K562 (cell line): ENCODE results near the gene ATAD3C. TPM values are rescaled to one million over a fixed set of nuclear protein-coding genes. Genes with fewer than 3 reads are reported as not detected.
A peak's percentile ranks its signal among the peaks of the same experiment; 100 is the strongest.

ENCODE experiments used
- ELF4 ChIP-seq: fragments of 450-650 bp; formaldehyde crosslinking; IDR thresholded peaks from 2 replicates; pipeline ENCODE4 v1.4.0; 2022; ENCODE audit warnings: missing genetic modification characterization
- TEAD1 ChIP-seq, 2 experiments: fragments of 450-650 bp in 1 of 2; sonication (generic) in 1 of 2; formaldehyde crosslinking; IDR thresholded peaks; 2 replicates each; pipeline versions ENCODE4 v1.4.0 to v1.8.0; 2020 to 2022; ENCODE audit warnings: mild to moderate bottlenecking in 2 of 2, missing genetic modification reagents in 1 of 2
- ZFX ChIP-seq: sonication (generic); formaldehyde crosslinking; IDR thresholded peaks from 2 replicates; pipeline ENCODE4 v1.8.0; 2022; ENCODE audit warnings: mild to moderate bottlenecking, missing genetic modification reagents, moderate library complexity
- ZNF586 ChIP-seq: fragments of 450-650 bp; formaldehyde crosslinking; conservative IDR thresholded peaks from 2 replicates; pipeline ENCODE4 v1.4.0; 2020; ENCODE audit warnings: mild to moderate bottlenecking, moderate library complexity
- polyA plus RNA-seq, 8 experiments: library from polyadenylated mRNA; depleted of rRNA in 4 of 8; stranded (reverse) in 5 of 8; unstranded in 3 of 8; fragments of >200 nt; fragmentation: Nextera tagmentation in 2 of 8; fragmentation: Illumina TruSeq in 1 of 8; extraction: Ambion mirVana in 2 of 8; extraction: Trizol in 1 of 8; gene quantifications; 2 replicates each; pipeline versions ENCODE4 v1.2.1 to v1.2.3, GENCODE V29; 2011 to 2014; ENCODE audit warnings: inconsistent platforms in 1 of 8, missing spikeins in 1 of 8
- total RNA-seq, 7 experiments: library from RNA; depleted of rRNA in 6 of 7; stranded (reverse); fragments of >200 nt in 6 of 7; fragmentation: Illumina TruSeq in 2 of 7; extraction: Trizol in 2 of 7; gene quantifications; 2 replicates each; pipeline versions ENCODE4 v1.2.1 to v1.2.3, GENCODE V29; 2011 to 2021; ENCODE audit warnings: low replicate concordance in 1 of 7
- TF ChIP-seq, protein P1 (sequence below): fragments of 250-450 bp; sonication (Bioruptor Pico); IDR thresholded peaks from 2 replicates; pipeline ENCODE4 v1.4.0; 2020

The ATAD3C gene
- total and polyA plus RNA-seq, 9 of the 15 experiments (the other 6 are each of a cell fraction or from before 2014, with no cell fraction given): 0.03 to 0.18 TPM; not detected in 7

DNA sequence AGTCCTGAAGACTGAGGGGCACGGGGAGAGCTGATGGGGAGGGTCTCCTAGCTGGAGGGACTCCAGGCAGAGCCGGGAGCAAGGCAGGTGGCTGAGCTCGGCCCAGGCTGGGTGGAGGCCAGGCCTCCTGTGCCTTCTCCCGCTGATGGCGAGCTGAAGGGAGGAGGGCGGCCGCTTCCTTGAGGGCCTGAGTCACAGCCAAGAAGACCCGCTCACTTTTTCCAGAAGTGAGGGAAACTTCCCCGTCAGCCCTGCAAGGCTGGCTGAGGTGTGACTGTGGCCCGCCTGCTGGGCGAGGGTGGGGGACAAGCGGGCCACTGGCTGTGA, 15.7 kb upstream of the ATAD3C start (continued):
- TF ChIP-seq, protein P1, sequence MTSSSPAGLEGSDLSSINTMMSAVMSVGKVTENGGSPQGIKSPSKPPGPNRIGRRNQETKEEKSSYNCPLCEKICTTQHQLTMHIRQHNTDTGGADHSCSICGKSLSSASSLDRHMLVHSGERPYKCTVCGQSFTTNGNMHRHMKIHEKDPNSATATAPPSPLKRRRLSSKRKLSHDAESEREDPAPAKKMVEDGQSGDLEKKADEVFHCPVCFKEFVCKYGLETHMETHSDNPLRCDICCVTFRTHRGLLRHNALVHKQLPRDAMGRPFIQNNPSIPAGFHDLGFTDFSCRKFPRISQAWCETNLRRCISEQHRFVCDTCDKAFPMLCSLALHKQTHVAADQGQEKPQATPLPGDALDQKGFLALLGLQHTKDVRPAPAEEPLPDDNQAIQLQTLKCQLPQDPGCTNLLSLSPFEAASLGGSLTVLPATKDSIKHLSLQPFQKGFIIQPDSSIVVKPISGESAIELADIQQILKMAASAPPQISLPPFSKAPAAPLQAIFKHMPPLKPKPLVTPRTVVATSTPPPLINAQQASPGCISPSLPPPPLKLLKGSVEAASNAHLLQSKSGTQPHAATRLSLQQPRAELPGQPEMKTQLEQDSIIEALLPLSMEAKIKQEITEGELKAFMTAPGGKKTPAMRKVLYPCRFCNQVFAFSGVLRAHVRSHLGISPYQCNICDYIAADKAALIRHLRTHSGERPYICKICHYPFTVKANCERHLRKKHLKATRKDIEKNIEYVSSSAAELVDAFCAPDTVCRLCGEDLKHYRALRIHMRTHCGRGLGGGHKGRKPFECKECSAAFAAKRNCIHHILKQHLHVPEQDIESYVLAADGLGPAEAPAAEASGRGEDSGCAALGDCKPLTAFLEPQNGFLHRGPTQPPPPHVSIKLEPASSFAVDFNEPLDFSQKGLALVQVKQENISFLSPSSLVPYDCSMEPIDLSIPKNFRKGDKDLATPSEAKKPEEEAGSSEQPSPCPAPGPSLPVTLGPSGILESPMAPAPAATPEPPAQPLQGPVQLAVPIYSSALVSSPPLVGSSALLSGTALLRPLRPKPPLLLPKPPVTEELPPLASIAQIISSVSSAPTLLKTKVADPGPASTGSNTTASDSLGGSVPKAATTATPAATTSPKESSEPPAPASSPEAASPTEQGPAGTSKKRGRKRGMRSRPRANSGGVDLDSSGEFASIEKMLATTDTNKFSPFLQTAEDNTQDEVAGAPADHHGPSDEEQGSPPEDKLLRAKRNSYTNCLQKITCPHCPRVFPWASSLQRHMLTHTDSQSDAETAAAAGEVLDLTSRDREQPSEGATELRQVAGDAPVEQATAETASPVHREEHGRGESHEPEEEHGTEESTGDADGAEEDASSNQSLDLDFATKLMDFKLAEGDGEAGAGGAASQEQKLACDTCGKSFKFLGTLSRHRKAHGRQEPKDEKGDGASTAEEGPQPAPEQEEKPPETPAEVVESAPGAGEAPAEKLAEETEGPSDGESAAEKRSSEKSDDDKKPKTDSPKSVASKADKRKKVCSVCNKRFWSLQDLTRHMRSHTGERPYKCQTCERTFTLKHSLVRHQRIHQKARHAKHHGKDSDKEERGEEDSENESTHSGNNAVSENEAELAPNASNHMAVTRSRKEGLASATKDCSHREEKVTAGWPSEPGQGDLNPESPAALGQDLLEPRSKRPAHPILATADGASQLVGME: no peak
- TF ChIP-seq TEAD1 (CRISPR knock-in tag; IDR thresholded peaks at IDR 0.05) (peak in 1 of 2 experiments; percentile 47; a peak in 1 of 4 replicates), ZFX (CRISPR knock-in tag) (peak; percentile 44; the same call in 1 of the 2 replicates), ZNF586 (CRISPR knock-in tag) (no peak), ELF4 (CRISPR knock-in tag) (no peak)
